Activated naive CD4-positive, alpha-beta T cell treated with anti-CD3 and anti-CD28 coated beads for 36 hours (primary cell): Measurements from ENCODE around the gene WHAMM. TPM values are rescaled to one million over a fixed set of nuclear protein-coding genes. Genes with fewer than 3 reads are reported as not detected.

Experiments
- CTCF ChIA-PET: fragments of 350-600 bp; sonication (Branson Sonifier 250); formaldehyde crosslinking; loops from one replicate; lab custom pipeline; 2021; ENCODE audit warnings: antibody characterized with exemption; lab: Charles Lee
- DNase-seq: peaks from one replicate; pipeline ENCODE4 v3.0.0-alpha.2; 2020
- H3K27ac Mint-ChIP-seq: one replicate; pipeline ENCODE4 v1.8.0; 2021; ENCODE audit warnings: mild to moderate bottlenecking, mixed read lengths
- H3K27me3 Mint-ChIP-seq: one replicate; pipeline ENCODE4 v1.8.0; 2021; ENCODE audit warnings: low read depth, mixed read lengths
- H3K36me3 Mint-ChIP-seq: one replicate; pipeline ENCODE4 v1.8.0; 2021; ENCODE audit warnings: low read depth, mixed read lengths
- H3K4me1 Mint-ChIP-seq: one replicate; pipeline ENCODE4 v1.8.0; 2021; ENCODE audit warnings: low read depth, mixed read lengths
- H3K4me3 Mint-ChIP-seq: one replicate; pipeline ENCODE4 v1.8.0; 2021; ENCODE audit warnings: mild to moderate bottlenecking, moderate library complexity, mixed read lengths
- H3K9me3 Mint-ChIP-seq: one replicate; pipeline ENCODE4 v1.8.0; 2021; ENCODE audit warnings: mixed read lengths
- intact Hi-C: fragments of 100-400 bp; cut with micrococcal nuclease; formaldehyde crosslinking; loops from one replicate; pipeline ENCODE4 v1.15.1; 2023
- total RNA-seq, 2 experiments: library from RNA; stranded (reverse); gene quantifications; one replicate each; pipeline ENCODE4 v1.2.3, GENCODE V29; 2021

Gene WHAMM
- total RNA-seq, 2 experiments from 2014 or later = 3.7 to 5.7 TPM

DNA sequence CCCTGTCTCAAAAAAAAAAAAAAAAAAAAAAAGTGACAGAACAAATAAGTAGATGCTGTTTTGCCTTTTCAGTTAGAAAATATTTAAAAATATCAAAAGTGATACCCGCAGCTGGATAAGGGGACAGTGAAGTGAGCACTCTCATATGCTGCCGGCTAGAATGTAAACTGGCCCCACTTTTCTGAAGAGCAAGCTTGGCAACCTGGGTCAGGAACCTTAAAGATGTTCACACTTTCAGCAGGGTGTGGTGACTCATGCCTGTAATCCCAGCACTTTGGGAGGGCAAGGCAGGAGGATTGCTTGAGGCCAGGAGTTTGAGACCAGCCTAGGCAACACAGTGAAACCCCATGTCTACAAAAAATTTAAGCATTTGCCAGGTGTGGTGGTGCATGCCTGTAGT lies 20.9 kb upstream of the WHAMM start:
- no peak overlapping the region for H3K4me3 Mint-ChIP-seq
- intact Hi-C loops = no loop called here
- no peaks in the 10 kb centered on the region for H3K27me3 Mint-ChIP-seq
- no peaks in the 10 kb centered on the region for H3K36me3 Mint-ChIP-seq
- CTCF ChIA-PET = interaction anchor here (0.7 kb wide), 1 partner anchor 147 kb away, joined by 5 read pairs; no protein-coding TSS in a partner anchor
- no peak overlapping the region for H3K27ac Mint-ChIP-seq
- H3K4me1 Mint-ChIP-seq = no peaks in the 10 kb centered on the region
- H3K9me3 Mint-ChIP-seq = no peaks in the 10 kb centered on the region
- DNase-seq = no peak

GRCh38 chr15:82789491-82789890 lies 19.9 kb upstream of the WHAMM start:
- intact Hi-C loops = no loop called here
- no peaks in the 10 kb centered on the region for H3K36me3 Mint-ChIP-seq
- no peak overlapping the region for H3K27ac Mint-ChIP-seq
- peaks cover 8% of the 10 kb centered on the region for H3K9me3 Mint-ChIP-seq
- no peaks in the 10 kb centered on the region for H3K4me1 Mint-ChIP-seq
- CTCF ChIA-PET = interaction anchor here (0.5 kb wide), 1 partner anchor 37 kb away, joined by 4 read pairs; no protein-coding TSS in a partner anchor
- no peak overlapping the region for H3K4me3 Mint-ChIP-seq
- H3K27me3 Mint-ChIP-seq = no peaks in the 10 kb centered on the region
- DNase-seq = no peak

- Mint-ChIP-seq H3K9me3 (peaks cover 8% of the 10 kb centered on the region), H3K4me1 (no peaks in the 10 kb centered on the region), H3K27me3 (no peaks in the 10 kb centered on the region), H3K4me3 (no peak overlapping the region), H3K36me3 (no peaks in the 10 kb centered on the region), H3K27ac (no peak overlapping the region)
- intact Hi-C loops = no loop called here
- CTCF ChIA-PET = interaction anchor here (0.5 kb wide), 1 partner anchor 47 kb away, joined by 3 read pairs; no protein-coding TSS in a partner anchor
- DNase-seq = no peak
These were observed 19.1 kb upstream of the WHAMM start for GRCh38 chr15:82790321-82790720.

DNA sequence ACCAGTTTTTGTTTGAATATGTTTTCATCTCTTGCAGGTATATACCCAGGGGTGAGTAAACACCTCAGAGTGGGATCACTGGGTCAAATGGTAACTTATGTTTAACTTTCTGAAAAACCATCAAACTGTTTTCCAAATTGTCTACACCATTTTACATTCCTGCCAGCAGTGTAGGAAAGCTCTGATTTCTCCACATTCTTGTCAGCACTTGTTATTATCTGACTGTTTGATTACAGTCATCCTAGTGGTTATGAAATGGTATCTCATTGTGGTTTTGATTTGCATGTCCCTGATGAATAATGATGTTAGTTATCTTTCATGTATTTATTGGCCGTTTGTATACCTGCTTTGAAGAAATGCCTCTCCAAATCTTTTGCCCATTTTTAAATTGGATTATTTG lies 17.4 kb upstream of the WHAMM start:
- H3K4me1 Mint-ChIP-seq = no peaks in the 10 kb centered on the region
- H3K36me3 Mint-ChIP-seq = no peaks in the 10 kb centered on the region
- intact Hi-C loops = no loop called here
- no peak overlapping the region for H3K27ac Mint-ChIP-seq
- H3K9me3 Mint-ChIP-seq = peaks cover 8% of the 10 kb centered on the region
- no peak overlapping the region for H3K4me3 Mint-ChIP-seq
- CTCF ChIA-PET = no interaction called here
- H3K27me3 Mint-ChIP-seq = no peaks in the 10 kb centered on the region
- DNase-seq = no peak

DNA sequence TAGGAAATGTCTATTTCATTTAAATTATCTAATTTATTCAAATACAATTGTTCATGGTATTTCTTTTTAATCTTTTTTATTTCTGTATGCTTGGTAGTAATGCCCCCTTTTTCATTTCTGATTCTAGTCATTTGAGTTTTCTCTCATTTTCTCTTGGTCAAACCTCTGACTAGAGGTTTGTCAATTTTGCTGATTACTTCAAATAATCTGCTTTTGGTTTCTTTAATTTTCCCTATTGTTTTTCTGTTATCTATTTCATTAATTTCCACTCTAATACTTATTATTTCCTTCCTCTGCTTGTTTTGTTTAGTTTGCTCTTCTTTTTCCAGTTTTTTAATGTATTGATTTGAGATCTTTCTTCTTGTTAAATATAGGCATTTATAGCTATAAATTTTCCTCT lies 15.7 kb upstream of the WHAMM start:
- H3K27ac Mint-ChIP-seq = no peak overlapping the region
- peaks cover 8% of the 10 kb centered on the region for H3K9me3 Mint-ChIP-seq
- no peak overlapping the region for H3K4me3 Mint-ChIP-seq
- CTCF ChIA-PET = interaction anchor here (0.6 kb wide), 2 partner anchors 209 to 1778 kb away, joined by 3 read pairs; no protein-coding TSS in a partner anchor
- H3K4me1 Mint-ChIP-seq = no peaks in the 10 kb centered on the region
- intact Hi-C loops = no loop called here
- no peaks in the 10 kb centered on the region for H3K27me3 Mint-ChIP-seq
- no peak for DNase-seq
- H3K36me3 Mint-ChIP-seq = no peaks in the 10 kb centered on the region

DNA sequence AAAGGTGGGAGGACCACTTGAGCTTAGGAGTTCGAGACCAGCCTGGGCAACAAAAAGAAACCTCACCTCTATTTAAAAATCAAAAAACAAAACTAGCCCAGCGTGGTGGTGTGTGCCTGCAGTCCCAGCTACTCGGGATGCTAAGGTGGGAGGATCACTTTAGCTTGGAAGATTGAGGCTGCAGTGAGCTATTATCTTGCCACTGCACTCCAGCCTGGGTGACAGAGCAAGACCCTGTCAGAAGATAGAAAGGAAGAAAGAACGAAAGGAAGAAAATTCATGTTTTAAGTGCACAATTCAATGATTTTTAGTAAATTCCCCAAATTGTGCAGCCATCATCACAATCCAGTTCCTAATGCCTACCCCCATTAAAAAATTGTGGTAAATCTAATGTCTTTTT lies 11.3 kb upstream of the WHAMM start:
- no peak overlapping the region for H3K4me3 Mint-ChIP-seq
- CTCF ChIA-PET = no interaction called here
- no peaks in the 10 kb centered on the region for H3K36me3 Mint-ChIP-seq
- DNase-seq = no peak
- no peaks in the 10 kb centered on the region for H3K4me1 Mint-ChIP-seq
- peaks cover 8% of the 10 kb centered on the region for H3K9me3 Mint-ChIP-seq
- no peak overlapping the region for H3K27ac Mint-ChIP-seq
- intact Hi-C loops = no loop called here
- peaks cover 18% of the 10 kb centered on the region for H3K27me3 Mint-ChIP-seq

DNA sequence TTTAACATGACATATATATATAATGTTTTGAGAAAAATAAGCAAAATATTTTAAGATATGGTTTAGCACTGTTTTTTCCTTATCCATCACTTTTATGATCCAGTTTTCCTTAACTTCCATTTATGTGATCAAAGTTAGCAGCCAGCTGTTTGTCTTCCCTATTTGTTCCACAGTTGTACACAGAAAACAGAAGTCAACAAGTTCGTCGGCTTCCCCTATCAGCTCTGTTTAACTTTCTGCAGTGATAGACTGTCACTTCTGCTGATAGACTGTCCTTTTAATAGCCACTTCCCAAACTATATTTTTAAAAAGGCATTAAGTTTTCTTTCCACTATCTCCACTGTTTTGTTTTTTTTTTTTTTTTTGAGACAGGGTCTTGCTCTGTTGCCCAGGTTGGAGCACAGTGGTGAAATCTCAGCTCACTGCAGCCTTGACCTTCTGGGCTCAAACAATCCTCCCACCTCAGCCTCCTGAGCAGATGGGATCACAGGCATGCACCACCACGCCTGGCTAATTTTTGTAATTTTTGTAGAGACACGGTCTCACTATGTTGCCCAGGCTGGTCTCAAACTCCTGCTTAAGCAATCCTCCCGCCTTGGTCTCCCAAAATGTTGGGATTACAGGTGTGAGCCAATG lies 10.8 kb upstream of the WHAMM start:
- Mint-ChIP-seq H3K4me1 (no peaks in the 10 kb centered on the region), H3K36me3 (no peaks in the 10 kb centered on the region), H3K9me3 (peaks cover 8% of the 10 kb centered on the region), H3K27ac (no peak overlapping the region), H3K4me3 (no peak overlapping the region), H3K27me3 (peaks cover 18% of the 10 kb centered on the region)
- no peak for DNase-seq
- CTCF ChIA-PET = no interaction called here
- intact Hi-C loops = no loop called here

DNA sequence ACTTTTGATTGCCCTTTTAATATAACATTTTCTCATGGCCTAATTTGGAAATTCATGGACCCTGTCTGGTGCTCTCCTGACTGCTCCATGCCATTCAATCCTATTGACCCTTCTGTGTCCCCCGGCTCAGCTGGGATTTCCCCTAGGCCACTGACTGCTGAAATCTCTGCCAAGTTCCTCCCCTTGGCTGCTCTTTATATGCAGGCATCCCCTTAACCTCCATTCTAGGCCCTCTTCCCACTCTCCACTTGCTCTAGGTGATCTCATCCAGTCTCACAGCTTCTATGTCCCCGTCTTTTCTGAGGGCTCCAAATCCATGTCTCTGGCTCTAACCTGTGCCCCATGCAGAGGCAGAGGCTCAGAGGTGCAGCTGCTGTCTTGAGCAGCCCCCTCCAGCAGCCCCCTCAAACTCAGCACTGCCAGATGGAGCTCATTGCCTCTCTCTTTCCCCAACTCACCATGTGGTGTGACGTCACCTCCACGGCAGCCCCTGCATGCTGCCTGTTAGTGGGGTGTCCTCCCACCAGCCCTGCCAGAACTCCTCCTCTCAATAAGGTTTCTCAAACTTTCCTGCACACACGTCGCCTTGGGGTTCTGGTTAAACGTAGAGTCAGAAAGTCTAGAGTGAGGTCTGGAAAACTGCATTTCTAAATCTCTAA lies 10.1 kb upstream of the WHAMM start:
- CTCF ChIA-PET = no interaction called here
- H3K4me3 Mint-ChIP-seq = no peak overlapping the region
- H3K4me1 Mint-ChIP-seq = no peaks in the 10 kb centered on the region
- H3K9me3 Mint-ChIP-seq = peaks cover 1% of the 10 kb centered on the region
- peaks cover 18% of the 10 kb centered on the region for H3K27me3 Mint-ChIP-seq
- no peak overlapping the region for H3K27ac Mint-ChIP-seq
- no peaks in the 10 kb centered on the region for H3K36me3 Mint-ChIP-seq
- intact Hi-C loops = no loop called here
- no peak for DNase-seq

DNA sequence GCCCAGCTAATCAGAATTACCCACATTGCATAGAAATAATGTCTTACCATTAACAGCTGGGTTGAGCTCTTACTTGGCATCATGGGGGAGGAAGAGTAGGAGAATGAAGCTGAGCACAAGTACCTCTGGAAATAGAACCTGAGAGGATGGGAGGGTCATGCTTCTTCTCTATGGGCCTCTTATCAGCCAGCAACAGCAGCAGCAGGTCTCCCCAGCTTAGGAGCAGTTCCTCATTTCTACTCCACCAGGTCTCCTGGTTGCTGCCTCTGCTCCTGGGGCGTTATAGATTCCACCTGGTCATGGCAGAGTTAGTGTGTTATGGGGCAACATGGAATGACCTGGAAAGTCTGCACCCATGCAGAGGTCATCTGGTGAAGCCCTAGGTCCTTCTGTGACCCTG lies 6.9 kb upstream of the WHAMM start:
- Mint-ChIP-seq H3K36me3 (no peaks in the 10 kb centered on the region), H3K27ac (no peak overlapping the region), H3K27me3 (peaks cover 18% of the 10 kb centered on the region), H3K9me3 (no peaks in the 10 kb centered on the region), H3K4me3 (no peak overlapping the region), H3K4me1 (no peaks in the 10 kb centered on the region)
- CTCF ChIA-PET = no interaction called here
- no peak for DNase-seq
- intact Hi-C loops = no loop called here

DNA sequence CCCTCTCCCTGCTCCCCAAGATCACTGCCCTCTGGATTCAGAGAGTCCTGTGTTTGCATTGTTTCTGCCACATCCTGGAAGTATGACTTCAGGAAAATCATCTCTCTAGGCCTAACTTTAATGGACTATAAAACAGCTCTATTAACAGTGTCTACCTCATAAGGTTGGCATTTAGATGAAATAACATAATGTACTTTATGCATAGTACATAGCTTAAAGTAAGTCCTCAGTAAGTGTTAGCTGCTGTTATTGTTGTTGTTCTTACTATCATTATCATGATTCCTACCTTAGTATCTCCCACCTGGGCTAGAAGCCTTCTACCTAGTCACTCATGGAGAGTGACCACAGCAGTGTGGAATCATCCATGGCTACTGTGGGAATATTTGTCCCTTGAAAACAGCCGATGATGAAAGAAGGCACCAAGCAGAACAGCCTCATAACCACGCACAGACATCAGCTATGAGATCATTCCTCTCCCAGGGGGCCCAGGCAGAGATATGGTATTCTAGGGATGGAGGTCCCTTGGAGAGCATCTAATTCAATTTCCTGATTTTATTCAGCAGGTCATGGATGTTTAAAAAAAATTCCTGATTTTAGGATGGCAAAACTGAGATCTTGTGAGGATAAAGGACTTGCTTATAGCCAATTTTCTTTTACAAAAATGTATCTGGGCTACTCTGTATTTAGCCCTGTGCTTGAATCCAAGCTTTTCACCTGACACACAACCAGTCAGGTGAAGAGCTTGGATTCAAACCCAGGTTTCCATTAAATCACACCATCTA lies 5.4 kb upstream of the WHAMM start:
- CTCF ChIA-PET = no interaction called here
- H3K36me3 Mint-ChIP-seq = no peaks in the 10 kb centered on the region
- no peaks in the 10 kb centered on the region for H3K9me3 Mint-ChIP-seq
- no peak overlapping the region for H3K27ac Mint-ChIP-seq
- H3K4me1 Mint-ChIP-seq = peaks cover 8% of the 10 kb centered on the region
- intact Hi-C loops = no loop called here
- H3K4me3 Mint-ChIP-seq = no peak overlapping the region
- DNase-seq = no peak
- H3K27me3 Mint-ChIP-seq = peaks cover 18% of the 10 kb centered on the region

- intact Hi-C loops = no loop called here
- no peak for DNase-seq
- CTCF ChIA-PET = no interaction called here
- Mint-ChIP-seq H3K36me3 (no peaks in the 10 kb centered on the region), H3K4me3 (no peak overlapping the region), H3K4me1 (peaks cover 11% of the 10 kb centered on the region), H3K9me3 (no peaks in the 10 kb centered on the region), H3K27ac (no peak overlapping the region), H3K27me3 (peaks cover 12% of the 10 kb centered on the region)
These were observed 4.9 kb upstream of the WHAMM start for GRCh38 chr15:82804575-82804949.

GRCh38 chr15:82805994-82806406 lies 3.4 kb upstream of the WHAMM start, which contains the start of gene FSD2:
TSS of gene FSD2 (minus strand) at chr15:82806069. CDS start at chr15:82787390, 18,679 bp downstream.
- DNase-seq = no peak
- Mint-ChIP-seq H3K27ac (no peak within 1 kb of the TSS), H3K9me3 (no peaks in the 10 kb centered on the region), H3K4me3 (no peak within 1 kb of the TSS), H3K36me3 (no peaks in the 10 kb centered on the region), H3K27me3 (peaks cover 6% of the 10 kb centered on the region), H3K4me1 (peaks cover 11% of the 10 kb centered on the region)
- intact Hi-C loops = no loop called here
- CTCF ChIA-PET = no interaction called here
